Activated T-cell treated with anti-CD3 and anti-CD28 coated beads for 4 hours (primary cell): Measurements from ENCODE around the gene MBD4.

ENCODE experiments used
- DNase-seq: peaks from one replicate; pipeline ENCODE4 v3.0.0-alpha.2; 2020

Gene MBD4

GRCh38 chr3:129462361-129462968 lies 22.7 kb upstream of the MBD4 start:
- no peak for DNase-seq

- no peak for DNase-seq
These were observed 21.9 kb upstream of the MBD4 start for GRCh38 chr3:129461461-129462146.

GRCh38 chr3:129461022-129461421 lies 21.3 kb upstream of the MBD4 start:
- no peak for DNase-seq

GRCh38 chr3:129460572-129460971 lies 20.8 kb upstream of the MBD4 start:
- no peak for DNase-seq

- DNase-seq: no peak
These were observed 20.4 kb upstream of the MBD4 start for GRCh38 chr3:129460155-129460554.

GRCh38 chr3:129453732-129454131 lies 14.0 kb upstream of the MBD4 start:
- DNase-seq: no peak

- no peak for DNase-seq
These were observed 9.7 kb upstream of the MBD4 start for GRCh38 chr3:129449279-129450115.

- no peak for DNase-seq
These were observed 8.6 kb upstream of the MBD4 start for GRCh38 chr3:129448186-129448895.

GRCh38 chr3:129446926-129447325 lies 7.2 kb upstream of the MBD4 start:
- no peak for DNase-seq

- no peak for DNase-seq
These were observed 5.7 kb upstream of the MBD4 start for GRCh38 chr3:129445471-129445870.

- DNase-seq: no peak
These were observed 3.2 kb upstream of the MBD4 start for GRCh38 chr3:129442947-129443346.

- no peak for DNase-seq
These were observed 2.7 kb upstream of the MBD4 start for GRCh38 chr3:129442486-129442885.

GRCh38 chr3:129441782-129442181 lies 2.0 kb upstream of the MBD4 start:
- DNase-seq: no peak

GRCh38 chr3:129441215-129441614 lies 1.5 kb upstream of the MBD4 start:
- DNase-seq: no peak

GRCh38 chr3:129440618-129441190 lies 956 bp upstream of the MBD4 start:
- DNase-seq: no peak

- peak; percentile 24 for DNase-seq
These were observed 427 bp downstream of the MBD4 start for GRCh38 chr3:129439226-129439816.

GRCh38 chr3:129435367-129435766 lies 4.4 kb downstream of the MBD4 start:
- no peak for DNase-seq

- no peak for DNase-seq
These were observed 5.6 kb downstream of the MBD4 start for GRCh38 chr3:129434140-129434539.

- no peak for DNase-seq
These were observed 6.2 kb downstream of the MBD4 start for GRCh38 chr3:129433565-129433964.

- DNase-seq: no peak
These were observed 7.1 kb downstream of the MBD4 start for GRCh38 chr3:129432671-129433070.

GRCh38 chr3:129432036-129432435 lies 7.7 kb downstream of the MBD4 start:
- no peak for DNase-seq

GRCh38 chr3:129429602-129430001 lies 10.1 kb downstream of the MBD4 start:
- no peak for DNase-seq

GRCh38 chr3:129429080-129429451 lies 10.7 kb downstream of the MBD4 start:
- DNase-seq: no peak
